Liver (tissue), 9 donors: ENCODE results near the gene ECM1. TPM values are rescaled to one million over a fixed set of nuclear protein-coding genes. Genes with fewer than 3 reads are reported as not detected.

Source experiments
- DNase-seq: peaks from one replicate; pipeline ENCODE4 v3.0.0-alpha.2; 2017; ENCODE audit warnings: low spot score
- H3K27ac ChIP-seq, 2 donors: one replicate each; pipeline ENCODE4 v1.7.0; 2013; ENCODE audit warnings: inconsistent platforms in 2 of 2, low read length in 2 of 2, control low read depth in 1 of 2, low read depth in 1 of 2, mild to moderate bottlenecking in 1 of 2
- H3K27me3 ChIP-seq, 4 donors: one replicate each; pipeline versions ENCODE4 v1.6.1 to v1.7.0; 2013; ENCODE audit warnings: low read length in 3 of 4, inconsistent platforms in 1 of 4, mild to moderate bottlenecking in 1 of 4, moderate library complexity in 1 of 4; ENCODE audit not compliant: control insufficient read depth in 4 of 4, insufficient read depth in 4 of 4
- H3K36me3 ChIP-seq, 4 donors: one replicate each; pipeline versions ENCODE4 v1.6.1 to v1.7.0; 2013; ENCODE audit warnings: low read length in 3 of 4, mild to moderate bottlenecking in 3 of 4, low read depth in 1 of 4, moderate library complexity in 1 of 4; ENCODE audit not compliant: control insufficient read depth in 4 of 4, insufficient read depth in 3 of 4
- H3K4me1 ChIP-seq, 4 donors: one replicate each; pipeline versions ENCODE4 v1.6.1 to v1.7.0; 2013; ENCODE audit warnings: low read length in 3 of 4, mild to moderate bottlenecking in 3 of 4, moderate library complexity in 1 of 4; ENCODE audit not compliant: control insufficient read depth in 4 of 4, insufficient read depth in 4 of 4
- H3K4me3 ChIP-seq, 3 donors: one replicate each; pipeline versions ENCODE4 v1.6.1 to v1.7.0; 2013; ENCODE audit warnings: low read length in 3 of 3, control low read depth in 1 of 3, low read depth in 1 of 3, mild to moderate bottlenecking in 1 of 3
- H3K9ac ChIP-seq, 2 donors: one replicate each; pipeline ENCODE4 v1.7.0; 2013; ENCODE audit warnings: low read length in 2 of 2, mild to moderate bottlenecking in 2 of 2, moderate library complexity in 2 of 2, control low read depth in 1 of 2, low read depth in 1 of 2
- H3K9me3 ChIP-seq, 4 donors: one replicate each; pipeline versions ENCODE4 v1.6.1 to v1.7.0; 2013; ENCODE audit warnings: low read length in 3 of 4; ENCODE audit not compliant: control insufficient read depth in 4 of 4
- ATF3 ChIP-seq: IDR thresholded peaks from 2 replicates; pipeline ENCODE4 v1.6.1; 2016; ENCODE audit warnings: antibody characterized with exemption
- FOXA2 ChIP-seq: IDR thresholded peaks from 2 replicates; pipeline ENCODE4 v1.6.1; 2016; ENCODE audit warnings: antibody characterized with exemption
- GABPA ChIP-seq, 2 donors: IDR thresholded peaks in 1 of 2; conservative IDR thresholded peaks in 1 of 2; 2 replicates each; pipeline ENCODE4 v1.6.1; 2016; ENCODE audit warnings: antibody characterized with exemption in 2 of 2, mild to moderate bottlenecking in 1 of 2, moderate library complexity in 1 of 2
- HNF4A ChIP-seq, 2 donors: conservative IDR thresholded peaks; 2 replicates each; pipeline ENCODE4 v1.6.1; 2016; ENCODE audit warnings: antibody characterized with exemption in 2 of 2, mild to moderate bottlenecking in 2 of 2
- HNF4G ChIP-seq: IDR thresholded peaks from 2 replicates; pipeline ENCODE4 v1.6.1; 2016; ENCODE audit warnings: antibody characterized with exemption
- JUND ChIP-seq, 2 donors: IDR thresholded peaks; 2 replicates each; pipeline ENCODE4 v1.6.1; 2016; ENCODE audit warnings: antibody characterized with exemption in 2 of 2
- MAX ChIP-seq: IDR thresholded peaks from 2 replicates; pipeline ENCODE4 v1.6.1; 2016; ENCODE audit warnings: antibody characterized with exemption
- NR2F2 ChIP-seq: IDR thresholded peaks from 2 replicates; pipeline ENCODE4 v1.6.1; 2016; ENCODE audit warnings: antibody characterized with exemption
- RAD21 ChIP-seq, 2 donors: IDR thresholded peaks; 2 replicates each; pipeline ENCODE4 v1.6.1; 2016; ENCODE audit warnings: antibody characterized with exemption in 2 of 2, mild to moderate bottlenecking in 2 of 2
- REST ChIP-seq: IDR thresholded peaks from 2 replicates; pipeline ENCODE4 v1.6.1; 2016; ENCODE audit warnings: antibody characterized with exemption, mild to moderate bottlenecking
- RXRA ChIP-seq, 2 donors: IDR thresholded peaks; 2 replicates each; pipeline ENCODE4 v1.6.1; 2017 to 2018; ENCODE audit warnings: antibody characterized with exemption in 2 of 2, mild to moderate bottlenecking in 1 of 2
- SP1 ChIP-seq: IDR thresholded peaks from 2 replicates; pipeline ENCODE4 v1.6.1; 2018; ENCODE audit warnings: antibody characterized with exemption, mild to moderate bottlenecking
- TAF1 ChIP-seq: conservative IDR thresholded peaks from 2 replicates; pipeline ENCODE4 v1.6.1; 2016; ENCODE audit warnings: antibody characterized with exemption, mild to moderate bottlenecking
- YY1 ChIP-seq: IDR thresholded peaks from 2 replicates; pipeline ENCODE4 v1.6.1; 2016; ENCODE audit warnings: antibody characterized with exemption, mild to moderate bottlenecking
- WGBS: extraction: QIAGEN DNeasy Blood & Tissue Kit; methylation state at CpG from one replicate; pipeline ENCODE4 v1.1.7; 2013; 5-methylcytosine and 5-hydroxymethylcytosine counted together
- polyA plus RNA-seq, 2 donors: library from polyadenylated mRNA; stranded (reverse) in 1 of 2; unstranded in 1 of 2; fragments of 200-250 nt in 1 of 2; fragments of >200 nt in 1 of 2; fragmentation: Nextera tagmentation in 1 of 2; extraction: Ambion mirVana in 1 of 2; gene quantifications; one replicate each; pipeline versions ENCODE4 v1.2.1 to v1.2.3, GENCODE V29; 2013 to 2015
- total RNA-seq, 2 donors: library from RNA; depleted of rRNA; stranded (reverse); fragments of >200 nt; gene quantifications; one replicate each; pipeline ENCODE4 v1.2.3, GENCODE V29; 2014
- donor health status: healthy.
- donor health status: healthy.
- donor health status: healthy.
- donor health status: healthy.
- donor health status: healthy.

Gene ECM1
- total and polyA plus RNA-seq, 4 donors, result 5.1 to 22.5 (median 12.6) TPM

- WGBS, result 42% methylated on average over 4 of the region's 4 CpGs
- Histone ChIP-seq H3K9ac (peak overlapping the region in 1 of 2 donors; percentile 68), H3K27ac (peak overlapping the region; percentile 87 to 89), H3K4me1 (peaks cover 17 to 45% (median 25%) of the 10 kb centered on the region in 4 donors), H3K27me3 (no peaks in the 10 kb centered on the region), H3K9me3 (no peaks in the 10 kb centered on the region), H3K36me3 (no peaks in the 10 kb centered on the region), H3K4me3 (peak overlapping the region in 2 of 3 donors; percentile 61 to 68)
- DNase-seq, result no peak
- TF ChIP-seq REST (no peak), GABPA (IDR thresholded peaks at IDR 0.05 in 1 of 2, conservative IDR thresholded peaks at IDR 0.05 in 1 of 2) (no peak), YY1 (no peak), SP1 (no peak), JUND (IDR thresholded peaks at IDR 0.05) (no peak), ATF3 (no peak), RXRA (IDR thresholded peaks at IDR 0.05) (no peak), TAF1 (no peak)
Observed at GRCh38 chr1:150548324-150548631, 40.4 kb downstream of the ECM1 start.

- Histone ChIP-seq H3K4me3 (peak within 1 kb of the TSS; percentile 54 to 68 (median 61)), H3K4me1 (peaks cover 14 to 45% (median 28%) of the 10 kb centered on the region in 4 donors), H3K9ac (peak within 1 kb of the TSS; percentile 28 to 68), H3K36me3 (no peaks in the 10 kb centered on the region), H3K27me3 (no peaks in the 10 kb centered on the region), H3K9me3 (no peaks in the 10 kb centered on the region), H3K27ac (peak within 1 kb of the TSS; percentile 87 to 89)
- under 1% methylated on average over 91 of the region's 91 CpGs for WGBS
- DNase-seq, result peak; percentile 76
- TF ChIP-seq ATF3, result no peak
- TF ChIP-seq RXRA (IDR thresholded peaks at IDR 0.05), result peak; percentile 15 to 29
- TF ChIP-seq HNF4A (conservative IDR thresholded peaks at IDR 0.05), result peak in 1 of 2 donors; percentile 37
- TF ChIP-seq REST, result peak; percentile 26
- no peak for TF ChIP-seq NR2F2
- TF ChIP-seq RAD21 (IDR thresholded peaks at IDR 0.05), result peak in 1 of 2 donors; percentile 26
- TF ChIP-seq GABPA (IDR thresholded peaks at IDR 0.05 in 1 of 2, conservative IDR thresholded peaks at IDR 0.05 in 1 of 2), result no peak
- no peak for TF ChIP-seq FOXA2
- no peak for TF ChIP-seq HNF4G
- no peak for TF ChIP-seq MAX
Observed at GRCh38 chr1:150548632-150549495, 41.0 kb downstream of the ECM1 start, which contains the start of gene ADAMTSL4. ADAMTSL4 (plus strand) TSS chr1:150549408; CDS start chr1:150552289, 2,881 bp downstream.
